ENCODE data around the gene MSI2. TPM values are rescaled to one million over a fixed set of nuclear protein-coding genes. Genes with fewer than 3 reads are reported as not detected.

The MSI2 gene
- total RNA-seq, 1 experiment from 2014 or later: 174 TPM

GRCh38 chr17:57502811-57503241 lies 246.5 kb downstream of the MSI2 start:
- intact Hi-C loops (cut with micrococcal nuclease; ENCODE audit: unreplicated experiment): no loop called here
- Mint-ChIP-seq H3K36me3 (ENCODE audit: insufficient read depth, unreplicated experiment) (peaks cover 23% of the 10 kb centered on the region), H3K9me3 (ENCODE audit: unreplicated experiment) (no peaks in the 10 kb centered on the region), H3K4me1 (ENCODE audit: low read depth, unreplicated experiment) (peaks cover 12% of the 10 kb centered on the region), H3K27me3 (ENCODE audit: insufficient read depth, unreplicated experiment) (no peaks in the 10 kb centered on the region), H3K27ac (ENCODE audit: unreplicated experiment) (no peak overlapping the region), H3K4me3 (ENCODE audit: unreplicated experiment) (no peak overlapping the region)
- ChIA-PET POLR2A (no interaction called here), CTCF (interaction anchor here (0.5 kb wide), 1 partner anchor 524 kb away, joined by 3 read pairs; no protein-coding TSS in a partner anchor)
- no peaks in the 10 kb centered on the region for H3K9me3 ChIP-seq
- no peak overlapping the region for H3K4me3 ChIP-seq (ENCODE audit: low read depth, low read length)
- no TSS peak for BruUV-seq (replicated peaks)
- no peaks in the 10 kb centered on the region for H3K27me3 ChIP-seq (replicated peaks; ENCODE audit: control insufficient read depth, insufficient read depth, low read length)
- H3K36me3 ChIP-seq (ENCODE audit: control insufficient read depth, insufficient read depth, low read length): no peaks in the 10 kb centered on the region
- DNase-seq: no peak
- no peaks in the 10 kb centered on the region for H3K4me1 ChIP-seq
- no peak for TF ChIP-seq CTCF (IDR thresholded peaks at IDR 0.05; ENCODE audit: insufficient read depth in 1 of 2, low read depth in 1 of 2, low read length in 1 of 2, severe bottlenecking in 1 of 2, unreplicated experiment in 1 of 2)

GRCh38 chr17:57504208-57504607 lies 247.9 kb downstream of the MSI2 start:
- CTCF ChIA-PET: no interaction called here
- Histone ChIP-seq H3K27me3 (replicated peaks; ENCODE audit: control insufficient read depth, insufficient read depth, low read length) (no peaks in the 10 kb centered on the region), H3K9me3 (no peaks in the 10 kb centered on the region), H3K4me1 (no peaks in the 10 kb centered on the region), H3K36me3 (ENCODE audit: control insufficient read depth, insufficient read depth, low read length) (no peaks in the 10 kb centered on the region), H3K4me3 (ENCODE audit: low read depth, low read length) (no peak overlapping the region)
- Mint-ChIP-seq H3K36me3 (ENCODE audit: insufficient read depth, unreplicated experiment) (peaks cover 35% of the 10 kb centered on the region), H3K4me3 (ENCODE audit: unreplicated experiment) (no peak overlapping the region), H3K9me3 (ENCODE audit: unreplicated experiment) (no peaks in the 10 kb centered on the region), H3K4me1 (ENCODE audit: low read depth, unreplicated experiment) (peaks cover 12% of the 10 kb centered on the region), H3K27ac (ENCODE audit: unreplicated experiment) (no peak overlapping the region), H3K27me3 (ENCODE audit: insufficient read depth, unreplicated experiment) (no peaks in the 10 kb centered on the region)
- no TSS peak for BruUV-seq (replicated peaks)
- DNase-seq: no peak
- intact Hi-C loops (cut with micrococcal nuclease; ENCODE audit: unreplicated experiment): no loop called here
- TF ChIP-seq CTCF (IDR thresholded peaks at IDR 0.05; ENCODE audit: insufficient read depth in 1 of 2, low read depth in 1 of 2, low read length in 1 of 2, severe bottlenecking in 1 of 2, unreplicated experiment in 1 of 2): no peak
- POLR2A ChIA-PET: no interaction called here

- H3K27me3 ChIP-seq (replicated peaks; ENCODE audit: control insufficient read depth, insufficient read depth, low read length): no peaks in the 10 kb centered on the region
- H3K4me1 Mint-ChIP-seq (ENCODE audit: low read depth, unreplicated experiment): no peaks in the 10 kb centered on the region
These were observed 249.8 kb downstream of the MSI2 start for GRCh38 chr17:57505841-57506773.

More at GRCh38 chr17:57505841-57506773, 249.8 kb downstream of the MSI2 start:
- ChIA-PET POLR2A (interaction anchor here (0.6 kb wide), 1 partner anchor 12 kb away, joined by 3 read pairs; no protein-coding TSS in a partner anchor), CTCF (no interaction called here)
- no TSS peak for BruUV-seq (replicated peaks)
- H3K27me3 Mint-ChIP-seq (ENCODE audit: insufficient read depth, unreplicated experiment): no peaks in the 10 kb centered on the region
- TF ChIP-seq CTCF (IDR thresholded peaks at IDR 0.05; ENCODE audit: insufficient read depth in 1 of 2, low read depth in 1 of 2, low read length in 1 of 2, severe bottlenecking in 1 of 2, unreplicated experiment in 1 of 2): no peak
- no peaks in the 10 kb centered on the region for H3K9me3 Mint-ChIP-seq (ENCODE audit: unreplicated experiment)
- H3K36me3 Mint-ChIP-seq (ENCODE audit: insufficient read depth, unreplicated experiment): peaks cover 37% of the 10 kb centered on the region
- no peak overlapping the region for H3K4me3 Mint-ChIP-seq (ENCODE audit: unreplicated experiment)
- intact Hi-C loops (cut with micrococcal nuclease; ENCODE audit: unreplicated experiment): no loop called here
- no peak overlapping the region for H3K27ac Mint-ChIP-seq (ENCODE audit: unreplicated experiment)
- Histone ChIP-seq H3K36me3 (ENCODE audit: control insufficient read depth, insufficient read depth, low read length) (no peaks in the 10 kb centered on the region), H3K4me3 (ENCODE audit: low read depth, low read length) (no peak overlapping the region), H3K9me3 (no peaks in the 10 kb centered on the region), H3K4me1 (no peaks in the 10 kb centered on the region)
- no peak for DNase-seq
